Fibroblast of lung (primary cell): ENCODE measurements around the gene PLEKHG4B. TPM values are rescaled to one million over a fixed set of nuclear protein-coding genes. Genes with fewer than 3 reads are reported as not detected.

ENCODE experiments used
- DNase-seq, 2 donors: peaks; one replicate each; pipeline versions ENCODE4 v3.0.0 to v3.0.0-alpha.2; 2010; ENCODE audit warnings: low read depth in 2 of 2
- H2AFZ ChIP-seq: 2 replicates; pipeline ENCODE4 v1.5.1; 2012; ENCODE audit warnings: low read length, control low read depth, inconsistent platforms
- H3K27ac ChIP-seq: 2 replicates; pipeline ENCODE4 v1.5.1; 2011; ENCODE audit warnings: low read length, control low read depth; ENCODE audit not compliant: insufficient read depth
- H3K27me3 ChIP-seq: 2 replicates; pipeline ENCODE4 v1.5.1; 2011; ENCODE audit warnings: mild to moderate bottlenecking, low read length; ENCODE audit not compliant: control insufficient read depth, insufficient read depth
- H3K36me3 ChIP-seq: 2 replicates; pipeline ENCODE4 v1.5.1; 2011; ENCODE audit warnings: low read length; ENCODE audit not compliant: control insufficient read depth, insufficient read depth
- H3K4me1 ChIP-seq: 2 replicates; pipeline ENCODE4 v1.5.1; 2011; ENCODE audit warnings: low read length; ENCODE audit not compliant: control insufficient read depth, insufficient read depth; ENCODE audit errors: extremely low read depth
- H3K4me2 ChIP-seq: 2 replicates; pipeline ENCODE4 v1.5.1; 2011; ENCODE audit warnings: low read length, control low read depth; ENCODE audit not compliant: insufficient read depth; ENCODE audit errors: extremely low read depth
- H3K4me3 ChIP-seq, 4 experiments: fragments of 200-600 bp in 1 of 4; sonication (generic) in 1 of 4; replicated peaks in 1 of 4; 2 replicates each; pipeline ENCODE4 v1.5.1; 2011 to 2016; ENCODE audit warnings: low read length in 4 of 4, low read depth in 3 of 4, mild to moderate bottlenecking in 3 of 4, control low read depth in 2 of 4, inconsistent platforms in 1 of 4, mixed read lengths in 1 of 4; ENCODE audit not compliant: insufficient read depth in 1 of 4; ENCODE audit errors: control extremely low read depth in 1 of 4
- H3K79me2 ChIP-seq: 2 replicates; pipeline ENCODE4 v1.5.1; 2012; ENCODE audit warnings: mild to moderate bottlenecking, low read length, inconsistent platforms; ENCODE audit not compliant: control insufficient read depth, insufficient read depth
- H3K9ac ChIP-seq: 2 replicates; pipeline ENCODE4 v1.5.1; 2011; ENCODE audit warnings: mild to moderate bottlenecking, low read length, control low read depth; ENCODE audit not compliant: insufficient read depth
- H3K9me3 ChIP-seq: 2 replicates; pipeline ENCODE4 v1.5.1; 2012; ENCODE audit warnings: low read depth, low read length; ENCODE audit not compliant: control insufficient read depth, insufficient read depth
- H4K20me1 ChIP-seq: 2 replicates; pipeline ENCODE4 v1.5.1; 2011; ENCODE audit warnings: low read length; ENCODE audit not compliant: control insufficient read depth, insufficient read depth; ENCODE audit errors: extremely low read depth
- EZH2 ChIP-seq: IDR thresholded peaks from 2 replicates; pipeline ENCODE4 v1.5.1; 2012; ENCODE audit warnings: low read length, control low read depth, mild to moderate bottlenecking; ENCODE audit errors: missing control alignments
- polyA plus RNA-seq, 2 donors: library from polyadenylated mRNA; depleted of rRNA in 1 of 2; stranded (reverse) in 1 of 2; unstranded in 1 of 2; fragments of >200 nt; gene quantifications; 2 replicates each; pipeline ENCODE4 v1.2.1, GENCODE V29; 2011 to 2012; ENCODE audit warnings: missing spikeins in 1 of 2
- total RNA-seq: library from RNA; depleted of rRNA; stranded (reverse); fragments of >200 nt; gene quantifications from 2 replicates; pipeline ENCODE4 v1.2.1, GENCODE V29; 2014
- TF ChIP-seq, protein P1 (sequence below), 2 donors: IDR thresholded peaks in 1 of 2; conservative IDR thresholded peaks in 1 of 2; 1 replicate in 1 of 2; 2 replicates in 1 of 2; pipeline ENCODE4 v1.5.1; 2011 to 2012; ENCODE audit warnings: low read length in 2 of 2, control low read depth in 1 of 2, inconsistent platforms in 1 of 2, low read depth in 1 of 2, mild to moderate bottlenecking in 1 of 2

The PLEKHG4B gene
- total and polyA plus RNA-seq, 2 donors (not counting 1 experiment from before 2014, with no cell fraction given): under 0.01 to 0.08 TPM

DNA sequence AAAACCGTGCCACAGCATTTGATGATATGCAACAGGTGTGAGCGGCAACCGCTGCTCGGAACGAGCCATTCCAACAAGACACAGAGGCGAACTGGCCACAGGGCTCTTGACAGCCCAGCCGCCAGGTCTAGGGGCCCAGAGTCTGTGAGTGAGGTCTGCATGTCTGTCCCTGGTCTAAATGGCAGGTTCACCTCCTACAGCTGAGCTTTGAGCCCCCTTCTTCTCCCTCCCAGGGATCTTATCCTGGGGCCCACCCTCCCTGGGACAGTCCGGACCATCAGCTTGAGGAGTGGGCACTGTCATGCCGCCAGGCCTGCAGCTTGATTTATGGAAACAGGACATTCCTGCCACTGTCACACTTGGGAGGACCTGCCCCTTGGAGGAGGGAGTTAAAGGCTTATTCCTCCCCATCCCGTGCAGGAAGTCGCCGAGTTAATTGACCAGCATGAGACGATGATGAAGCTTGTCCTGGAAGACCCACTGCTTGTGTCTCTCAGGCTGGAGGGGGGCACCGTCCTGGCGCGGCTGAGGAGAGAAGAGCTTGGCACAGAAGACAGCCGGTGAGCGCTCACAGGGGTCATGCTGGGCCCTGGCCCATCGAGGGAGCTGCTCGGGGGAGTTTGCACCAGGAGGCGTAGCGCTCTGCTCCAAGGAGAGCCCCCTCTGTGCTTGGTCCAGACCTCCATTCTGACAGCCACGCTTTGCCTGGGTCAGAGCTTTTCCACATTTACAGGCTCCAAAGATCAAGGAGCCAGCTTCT lies 63.9 kb downstream of the PLEKHG4B start:
- no peaks in the 10 kb centered on the region for H3K9me3 ChIP-seq
- no peak overlapping the region for H3K4me2 ChIP-seq
- H3K27ac ChIP-seq: no peak overlapping the region
- no peak overlapping the region for H2AFZ ChIP-seq
- no peak for DNase-seq
- no peaks in the 10 kb centered on the region for H3K79me2 ChIP-seq
- no peak overlapping the region for H3K9ac ChIP-seq
- H3K4me3 ChIP-seq: no peak overlapping the region
- no peaks in the 10 kb centered on the region for H3K27me3 ChIP-seq
- TF ChIP-seq, protein P1, sequence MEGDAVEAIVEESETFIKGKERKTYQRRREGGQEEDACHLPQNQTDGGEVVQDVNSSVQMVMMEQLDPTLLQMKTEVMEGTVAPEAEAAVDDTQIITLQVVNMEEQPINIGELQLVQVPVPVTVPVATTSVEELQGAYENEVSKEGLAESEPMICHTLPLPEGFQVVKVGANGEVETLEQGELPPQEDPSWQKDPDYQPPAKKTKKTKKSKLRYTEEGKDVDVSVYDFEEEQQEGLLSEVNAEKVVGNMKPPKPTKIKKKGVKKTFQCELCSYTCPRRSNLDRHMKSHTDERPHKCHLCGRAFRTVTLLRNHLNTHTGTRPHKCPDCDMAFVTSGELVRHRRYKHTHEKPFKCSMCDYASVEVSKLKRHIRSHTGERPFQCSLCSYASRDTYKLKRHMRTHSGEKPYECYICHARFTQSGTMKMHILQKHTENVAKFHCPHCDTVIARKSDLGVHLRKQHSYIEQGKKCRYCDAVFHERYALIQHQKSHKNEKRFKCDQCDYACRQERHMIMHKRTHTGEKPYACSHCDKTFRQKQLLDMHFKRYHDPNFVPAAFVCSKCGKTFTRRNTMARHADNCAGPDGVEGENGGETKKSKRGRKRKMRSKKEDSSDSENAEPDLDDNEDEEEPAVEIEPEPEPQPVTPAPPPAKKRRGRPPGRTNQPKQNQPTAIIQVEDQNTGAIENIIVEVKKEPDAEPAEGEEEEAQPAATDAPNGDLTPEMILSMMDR (conservative IDR thresholded peaks at IDR 0.05 in 1 of 2, IDR thresholded peaks at IDR 0.05 in 1 of 2; ENCODE audit: low read depth in 1 of 2, low read length in 2 of 2): no peak
- no peak for TF ChIP-seq EZH2
- H3K4me1 ChIP-seq: no peaks in the 10 kb centered on the region
- H4K20me1 ChIP-seq: no peaks in the 10 kb centered on the region
- no peaks in the 10 kb centered on the region for H3K36me3 ChIP-seq

DNA sequence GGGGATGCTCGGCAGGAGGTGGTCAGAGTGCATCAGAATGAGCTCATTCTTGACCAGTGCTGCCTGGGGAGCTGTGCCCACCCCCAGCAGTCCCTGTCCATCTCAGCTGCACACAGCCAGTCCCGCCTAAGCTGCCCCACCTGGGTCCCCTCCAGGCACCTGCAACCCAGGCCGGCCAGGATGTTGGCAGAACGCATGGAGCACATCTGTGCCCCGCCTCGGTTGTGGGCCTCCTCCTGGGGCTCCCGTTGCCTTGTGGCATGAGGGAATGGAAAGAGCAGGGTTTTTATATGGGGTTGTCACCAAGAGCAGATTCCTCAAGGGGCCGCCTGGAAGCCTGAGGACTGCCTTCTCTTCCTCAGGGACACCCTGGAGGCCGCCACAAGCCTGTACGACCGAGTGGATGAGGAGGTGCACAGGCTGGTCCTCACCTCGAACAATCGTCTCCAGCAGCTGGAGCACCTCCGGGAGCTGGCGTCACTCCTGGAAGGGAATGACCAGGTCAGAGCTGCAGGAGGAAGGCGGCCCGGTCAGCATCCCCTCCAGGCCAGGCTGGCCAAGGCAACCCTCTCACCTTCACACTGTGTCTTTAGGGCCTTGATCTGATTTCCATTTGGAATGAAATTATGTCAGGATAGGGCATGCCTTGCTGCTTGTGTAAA lies 64.6 kb downstream of the PLEKHG4B start:
- no peak for DNase-seq
- TF ChIP-seq, protein P1 (conservative IDR thresholded peaks at IDR 0.05 in 1 of 2, IDR thresholded peaks at IDR 0.05 in 1 of 2; ENCODE audit: low read depth in 1 of 2, low read length in 2 of 2): no peak
- no peak for TF ChIP-seq EZH2

DNA sequence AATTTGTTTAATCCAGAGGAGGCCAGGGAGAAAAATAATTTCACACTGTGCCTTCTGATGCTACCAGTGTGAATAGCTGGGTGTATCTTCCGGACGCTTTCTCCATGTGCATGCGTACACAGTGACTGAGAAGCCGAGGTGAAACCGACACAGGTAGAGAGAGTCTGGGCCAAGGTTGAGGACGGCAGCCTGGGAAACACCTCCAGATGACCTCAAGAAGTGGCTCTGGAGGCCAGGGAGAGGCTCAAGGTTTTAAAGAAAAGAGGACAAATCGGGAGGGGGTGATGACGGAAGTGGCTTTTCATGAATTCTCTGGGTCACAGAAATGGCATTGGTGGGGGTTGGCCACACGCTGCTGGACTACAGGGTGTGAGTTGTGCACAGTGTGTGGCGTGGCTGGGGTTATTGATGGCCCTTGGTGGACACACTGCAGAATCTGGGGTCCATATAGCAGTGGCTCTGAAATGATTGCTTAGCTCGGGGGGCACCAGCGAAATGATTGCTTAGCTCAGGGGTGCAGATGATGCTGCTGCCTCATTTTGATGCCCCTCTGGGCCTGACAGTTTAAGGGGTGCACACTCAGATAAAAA lies 65.3 kb downstream of the PLEKHG4B start:
- no peaks in the 10 kb centered on the region for H3K9me3 ChIP-seq
- H3K9ac ChIP-seq: no peak overlapping the region
- H2AFZ ChIP-seq: no peak overlapping the region
- no peaks in the 10 kb centered on the region for H3K79me2 ChIP-seq
- no peak overlapping the region for H3K4me3 ChIP-seq
- no peak overlapping the region for H3K27ac ChIP-seq
- no peak overlapping the region for H3K4me2 ChIP-seq
- TF ChIP-seq, protein P1 (conservative IDR thresholded peaks at IDR 0.05 in 1 of 2, IDR thresholded peaks at IDR 0.05 in 1 of 2; ENCODE audit: low read depth in 1 of 2, low read length in 2 of 2): no peak
- TF ChIP-seq EZH2: no peak
- no peaks in the 10 kb centered on the region for H3K27me3 ChIP-seq
- H3K4me1 ChIP-seq: no peaks in the 10 kb centered on the region
- DNase-seq: no peak
- no peaks in the 10 kb centered on the region for H3K36me3 ChIP-seq
- H4K20me1 ChIP-seq: no peaks in the 10 kb centered on the region

More for the DNA sequence above, 64.6 kb downstream of the PLEKHG4B start:
- Histone ChIP-seq H3K27me3 (no peaks in the 10 kb centered on the region), H3K27ac (no peak overlapping the region), H3K9me3 (no peaks in the 10 kb centered on the region), H4K20me1 (no peaks in the 10 kb centered on the region), H3K4me3 (no peak overlapping the region), H3K9ac (no peak overlapping the region), H3K36me3 (no peaks in the 10 kb centered on the region), H3K4me2 (no peak overlapping the region), H2AFZ (no peak overlapping the region), H3K4me1 (no peaks in the 10 kb centered on the region), H3K79me2 (no peaks in the 10 kb centered on the region)
